H1 (cell line): ENCODE data around the gene FRMD4A. TPM values are rescaled to one million over a fixed set of nuclear protein-coding genes. Genes with fewer than 3 reads are reported as not detected.

Source experiments
- BCL11A ChIP-seq, 2 experiments: IDR thresholded peaks; one replicate each; pipeline ENCODE4 v1.6.1; 2011; ENCODE audit warnings: low read depth in 2 of 2, low read length in 2 of 2, mild to moderate bottlenecking in 2 of 2
- CBX8 ChIP-seq: fragments of 300-800, 300-1000 bp; sonication (generic); IDR thresholded peaks from 2 replicates; pipeline ENCODE4 v1.7.1; 2016; ENCODE audit warnings: low read depth, low read length, borderline replicate concordance
- CEBPB ChIP-seq: IDR thresholded peaks from 2 replicates; pipeline ENCODE4 v1.6.1; 2012; ENCODE audit warnings: low read depth, low read length
- SAP30 ChIP-seq: fragments of 300-600 bp; sonication (generic); IDR thresholded peaks from 2 replicates; pipeline ENCODE4 v1.7.1; 2012; ENCODE audit warnings: low read length, moderate library complexity, mild to moderate bottlenecking, inconsistent platforms; ENCODE audit not compliant: insufficient read depth, insufficient replicate concordance
- polyA plus RNA-seq, 7 experiments: library from polyadenylated mRNA; depleted of rRNA in 3 of 7; stranded (reverse) in 5 of 7; unstranded in 2 of 7; fragments of >200 nt in 5 of 7; fragments of 200-250 nt in 2 of 7; gene quantifications; 1 replicate in 5 of 7; 2 replicates in 1 of 7; 4 replicates in 1 of 7; pipeline versions ENCODE4 v1.2.1 to v1.2.3, GENCODE V29; 2011 to 2013; ENCODE audit warnings: missing spikeins in 2 of 7, mixed read lengths in 2 of 7
- total RNA-seq: library from RNA; stranded (reverse); fragmentation: NEBNext Ultra II Directional; extraction: Animal tissue kit (Norgen Biotek cat#: 25700); gene quantifications from 2 replicates; pipeline ENCODE4 v1.2.1, GENCODE V29; 2021

The FRMD4A gene
- total and polyA plus RNA-seq, 2 of the 8 experiments (the other 6 are each of a cell fraction or from before 2014, with no cell fraction given), result 38.6 to 39.6 TPM

DNA sequence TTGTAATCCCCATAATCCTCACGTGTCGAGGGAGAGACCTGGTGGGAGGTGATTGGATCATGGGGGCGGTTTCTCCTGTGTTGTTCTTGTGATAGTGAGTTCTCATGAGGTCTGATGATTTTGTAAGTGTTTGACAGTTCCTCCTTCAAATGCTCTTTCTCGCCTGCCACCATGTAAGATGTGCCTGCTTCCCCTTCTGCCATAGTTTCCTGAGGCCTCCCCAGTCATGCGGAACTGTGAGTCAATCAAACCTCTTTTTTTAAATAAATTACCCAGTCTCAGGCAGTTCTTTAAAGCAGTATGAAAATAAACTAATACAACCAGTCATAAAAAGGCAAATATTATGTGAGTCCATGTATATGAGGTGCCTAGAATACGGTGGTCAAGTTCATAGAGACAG is 87.5 kb downstream of the FRMD4A start (continued):
- TF ChIP-seq CEBPB (no peak), CBX8 (no peak), SAP30 (no peak), BCL11A (IDR thresholded peaks at IDR 0.05; ENCODE audit: low read depth in 2 of 2, low read length in 2 of 2) (no peak)
- TF ChIP-seq, all 59 proteins: peak for 0
